ENCODE measurements around the gene RMND5B. TPM values are rescaled to one million over a fixed set of nuclear protein-coding genes. Genes with fewer than 3 reads are reported as not detected.

RMND5B gene
- total and polyA plus RNA-seq, 2 experiments from 2014 or later: 17.5 to 19.9 TPM

GRCh38 chr5:178199581-178200434 lies 69.0 kb downstream of the RMND5B start:
- no peaks in the 10 kb centered on the region for H3K4me1 ChIP-seq (ENCODE audit: insufficient read depth)
- H3K9ac ChIP-seq: no peak overlapping the region
- no peak for TF ChIP-seq EZH2phosphoT487 (IDR thresholded peaks at IDR 0.05; ENCODE audit: insufficient read depth, low read depth)
- TF ChIP-seq EZH2 (IDR thresholded peaks at IDR 0.05; ENCODE audit: insufficient read depth, poor library complexity, severe bottlenecking): no peak
- in situ Hi-C loops (cut with MboI): no loop called here
- H3K27me3 ChIP-seq (replicated peaks; ENCODE audit: insufficient read depth): peaks cover 7% of the 10 kb centered on the region; the same call in 1 of the 2 replicates
- no peaks in the 10 kb centered on the region for H4K20me1 ChIP-seq (ENCODE audit: insufficient read depth)
- H3K4me2 ChIP-seq (ENCODE audit: unreplicated experiment): no peak overlapping the region
- no peaks in the 10 kb centered on the region for H3K36me3 ChIP-seq (ENCODE audit: low read depth)
- no peaks in the 10 kb centered on the region for H3K9me2 ChIP-seq (ENCODE audit: insufficient read depth)
- 84 to 87% methylated on average over 12 of the region's 12 CpGs for WGBS, 2 experiments (ENCODE audit: low coverage in 1 of 2, low lambda C conversion rate in 2 of 2, missing lambda C conversion rate in 2 of 2)
- no peaks in the 10 kb centered on the region for H3K9me3 ChIP-seq (ENCODE audit: low read depth)
- H3K27ac ChIP-seq: no peak overlapping the region
- H3K79me2 ChIP-seq (ENCODE audit: insufficient read depth): peaks cover 4% of the 10 kb centered on the region; the same call in 1 of the 2 replicates
- H3F3A ChIP-seq (ENCODE audit: insufficient read depth): no peaks in the 10 kb centered on the region
- no peak for DNase-seq
- H3K4me3 ChIP-seq: no peak overlapping the region
- no peak overlapping the region for H2AFZ ChIP-seq

Other genes starting within 250 kb of the RMND5B start
- not detected in 2 replicates for gene PROP1, start 134.8 kb upstream of the RMND5B start, total RNA-seq (2014; rRNA removed; shearing (Covaris generic))
- not detected in 2 replicates for gene PROP1, start 134.8 kb upstream of the RMND5B start, polyA plus RNA-seq (2016; fragmentation: Nextera tagmentation; extraction: Ambion mirVana)
- 0.32 and 0.38 TPM in 2 replicates for gene N4BP3, start 17.5 kb upstream of the RMND5B start, total RNA-seq (2014; rRNA removed; shearing (Covaris generic))
- 0.09 and 0.16 TPM in 2 replicates for gene N4BP3, start 17.5 kb upstream of the RMND5B start, polyA plus RNA-seq (2016; fragmentation: Nextera tagmentation; extraction: Ambion mirVana)
- gene NHP2, start 22.9 kb downstream of the RMND5B start, total RNA-seq (2014; rRNA removed; shearing (Covaris generic)): 203 and 221 TPM in 2 replicates
- gene NHP2, start 22.9 kb downstream of the RMND5B start, polyA plus RNA-seq (2016; fragmentation: Nextera tagmentation; extraction: Ambion mirVana): 232 and 237 TPM in 2 replicates
- not detected in 2 replicates for gene GMCL2, start 56.4 kb downstream of the RMND5B start, total RNA-seq (2014; rRNA removed; shearing (Covaris generic))
- gene GMCL2, start 56.4 kb downstream of the RMND5B start, polyA plus RNA-seq (2016; fragmentation: Nextera tagmentation; extraction: Ambion mirVana): not detected in 2 replicates
- 47.6 and 53.4 TPM in 2 replicates for gene HNRNPAB, start 73.5 kb downstream of the RMND5B start, total RNA-seq (2014; rRNA removed; shearing (Covaris generic))
- 111 and 117 TPM in 2 replicates for gene HNRNPAB, start 73.5 kb downstream of the RMND5B start, polyA plus RNA-seq (2016; fragmentation: Nextera tagmentation; extraction: Ambion mirVana)
- gene PHYKPL, start 101.8 kb downstream of the RMND5B start, total RNA-seq (2014; rRNA removed; shearing (Covaris generic)): 12.1 and 28.9 TPM in 2 replicates
- gene PHYKPL, start 101.8 kb downstream of the RMND5B start, polyA plus RNA-seq (2016; fragmentation: Nextera tagmentation; extraction: Ambion mirVana): 18.4 and 22.9 TPM in 2 replicates